Stomach (tissue), 9 donors: ENCODE measurements around the gene NKAIN2. TPM values are rescaled to one million over a fixed set of nuclear protein-coding genes. Genes with fewer than 3 reads are reported as not detected.

ENCODE experiments used
- DNase-seq, 2 donors: peaks; one replicate each; pipeline versions ENCODE4 v3.0.0 to v3.0.0-alpha.2; 2013 to 2019
- H3K27ac ChIP-seq, 5 donors: fragments of 200-600 bp in 4 of 5; sonication (generic) in 4 of 5; one replicate each; pipeline ENCODE4 v1.5.1; 2013 to 2019; ENCODE audit warnings: mild to moderate bottlenecking in 1 of 5, moderate library complexity in 1 of 5
- H3K27me3 ChIP-seq, 3 donors: fragments of 200-600 bp; sonication (generic); one replicate each; pipeline ENCODE4 v1.5.1; 2017 to 2019; ENCODE audit warnings: mixed run types in 1 of 3
- H3K36me3 ChIP-seq, 4 donors: fragments of 200-600 bp; sonication (generic); 1 replicate in 3 of 4; 2 replicates in 1 of 4; pipeline ENCODE4 v1.5.1; 2016 to 2019
- H3K4me1 ChIP-seq, 4 donors: fragments of 200-600 bp; sonication (generic); one replicate each; pipeline ENCODE4 v1.5.1; 2016 to 2019
- H3K4me3 ChIP-seq, 4 donors: fragments of 200-600 bp; sonication (generic) in 3 of 4; one replicate each; pipeline ENCODE4 v1.5.1; 2016 to 2019; ENCODE audit warnings: mild to moderate bottlenecking in 1 of 4
- H3K9me3 ChIP-seq, 4 donors: fragments of 200-600 bp; sonication (generic); one replicate each; pipeline ENCODE4 v1.5.1; 2016 to 2019
- CTCF ChIP-seq, 7 experiments: fragments of 450-650 bp in 4 of 7; fragments of 200-600 bp in 3 of 7; sonication (generic) in 3 of 7; IDR thresholded peaks; one replicate each; pipeline ENCODE4 v1.5.1; 2016 to 2019; ENCODE audit warnings: antibody characterized with exemption in 7 of 7, control low read depth in 2 of 7, mild to moderate bottlenecking in 1 of 7
- EP300 ChIP-seq: sonication (generic); formaldehyde crosslinking; IDR thresholded peaks from one replicate; pipeline ENCODE4 v1.6.1; 2017; ENCODE audit warnings: antibody characterized with exemption
- POLR2A ChIP-seq, 4 donors: fragments of 450-650 bp; IDR thresholded peaks; one replicate each; pipeline ENCODE4 v1.6.1; 2016; ENCODE audit warnings: antibody characterized with exemption in 4 of 4, control low read depth in 2 of 4, mild to moderate bottlenecking in 1 of 4, moderate library complexity in 1 of 4
- POLR2AphosphoS5 ChIP-seq, 3 donors: sonication (generic); formaldehyde crosslinking; IDR thresholded peaks; one replicate each; pipeline ENCODE4 v1.6.1; 2016; ENCODE audit warnings: antibody characterized with exemption in 3 of 3
- WGBS, 5 donors: extraction: QIAGEN DNeasy Blood & Tissue Kit in 3 of 5; methylation state at CpG; one replicate each; pipeline versions ENCODE4 v1.1.5 to v1.1.7; 2013 to 2018; 5-methylcytosine and 5-hydroxymethylcytosine counted together
- intact Hi-C: fragments of 100-400 bp; cut with DNase I; formaldehyde crosslinking; loops from one replicate; pipeline ENCODE4 v1.15.1; 2023; ENCODE audit warnings: low total_unique reads
- polyA plus RNA-seq, 3 donors: library from polyadenylated mRNA; stranded (reverse); fragments of 200-250 nt; gene quantifications; one replicate each; pipeline ENCODE4 v1.2.3, GENCODE V29; 2013
- total RNA-seq, 5 donors: library from RNA; depleted of rRNA; stranded (reverse); fragments of >200 nt; gene quantifications; one replicate each; pipeline versions ENCODE4 v1.1.0 to v1.2.3, GENCODE V29; 2014 to 2016
- donor health status: healthy with polysubstance abuse.
- donor health status: Bipolar disorder and iron deficiency.
- donor health status: healthy.

The NKAIN2 gene
- total and polyA plus RNA-seq, 8 donors, result 0.13 to 9.6 (median 1.5) TPM; not detected in 5

GRCh38 chr6:124753001-124753400, 949.3 kb downstream of the NKAIN2 start:
- no peak overlapping the region for H3K4me3 ChIP-seq
- no peaks in the 10 kb centered on the region for H3K4me1 ChIP-seq
- WGBS, 5 donors, result 59 to 65% (median 61%) methylated on average over 1 of the region's 1 CpG
- no peak for DNase-seq
- TF ChIP-seq CTCF (IDR thresholded peaks at IDR 0.05) (no peak), EP300 (no peak)
- H3K36me3 ChIP-seq, result no peaks in the 10 kb centered on the region
- no peaks in the 10 kb centered on the region for H3K27me3 ChIP-seq
- H3K27ac ChIP-seq, result no peak overlapping the region
- intact Hi-C loops, result no loop called here
- H3K9me3 ChIP-seq, result no peaks in the 10 kb centered on the region

GRCh38 chr6:124753562-124754105, 950.0 kb downstream of the NKAIN2 start:
- intact Hi-C loops, result no loop called here
- H3K4me3 ChIP-seq, result no peak overlapping the region
- WGBS, 5 donors, result 61 to 80% (median 74%) methylated on average over 4 of the region's 4 CpGs

GRCh38 chr6:124755321-124755720, 951.7 kb downstream of the NKAIN2 start:
- H3K9me3 ChIP-seq, result no peaks in the 10 kb centered on the region
- H3K36me3 ChIP-seq, result no peaks in the 10 kb centered on the region
- no peak overlapping the region for H3K27ac ChIP-seq
- H3K4me1 ChIP-seq, result no peaks in the 10 kb centered on the region
- H3K27me3 ChIP-seq, result no peaks in the 10 kb centered on the region
- 82 to 96% (median 84%) methylated on average over 2 of the region's 2 CpGs for WGBS, 5 donors
- TF ChIP-seq EP300, result no peak
- no peak for TF ChIP-seq POLR2A (IDR thresholded peaks at IDR 0.05)
- no peak for TF ChIP-seq CTCF (IDR thresholded peaks at IDR 0.05)
- no peak for TF ChIP-seq POLR2AphosphoS5 (IDR thresholded peaks at IDR 0.05)
- no peak overlapping the region for H3K4me3 ChIP-seq
- DNase-seq, result no peak
- intact Hi-C loops, result no loop called here

More at GRCh38 chr6:124753562-124754105, 950.0 kb downstream of the NKAIN2 start:
- no peak for DNase-seq
- Histone ChIP-seq H3K27me3 (no peaks in the 10 kb centered on the region), H3K27ac (no peak overlapping the region), H3K9me3 (no peaks in the 10 kb centered on the region), H3K4me1 (no peaks in the 10 kb centered on the region), H3K36me3 (no peaks in the 10 kb centered on the region)
- no peak for TF ChIP-seq EP300
- TF ChIP-seq POLR2AphosphoS5 (IDR thresholded peaks at IDR 0.05), result no peak
- TF ChIP-seq POLR2A (IDR thresholded peaks at IDR 0.05), result no peak
- TF ChIP-seq CTCF (IDR thresholded peaks at IDR 0.05), result no peak

GRCh38 chr6:124757560-124757959, 953.9 kb downstream of the NKAIN2 start:
- no peaks in the 10 kb centered on the region for H3K27me3 ChIP-seq

More at GRCh38 chr6:124757560-124757959, 953.9 kb downstream of the NKAIN2 start:
- no peak overlapping the region for H3K4me3 ChIP-seq
- H3K27ac ChIP-seq, result no peak overlapping the region
- no peaks in the 10 kb centered on the region for H3K36me3 ChIP-seq
- intact Hi-C loops, result no loop called here
- no peak for DNase-seq
- H3K4me1 ChIP-seq, result no peaks in the 10 kb centered on the region
- H3K9me3 ChIP-seq, result no peaks in the 10 kb centered on the region
- TF ChIP-seq POLR2A (IDR thresholded peaks at IDR 0.05) (no peak), CTCF (IDR thresholded peaks at IDR 0.05) (no peak), EP300 (no peak), POLR2AphosphoS5 (IDR thresholded peaks at IDR 0.05) (no peak)
